DND-41 (cell line): ENCODE measurements around the gene MYLK3.

Experiments
- ATAC-seq: fragments of 200-7000 bp; cut with Tn5 transposase; 3 replicates; pipeline ENCODE4 v1.9.1; 2021; ENCODE audit warnings: low read depth; ENCODE audit not compliant: insufficient read depth
- DNase-seq: peaks from one replicate; pipeline ENCODE4 v3.0.0-alpha.2; 2020
- H2AFZ ChIP-seq: 2 replicates; pipeline ENCODE4 v1.6.0; 2012; ENCODE audit warnings: low read depth, low read length
- H3K27ac ChIP-seq: 2 replicates; pipeline ENCODE4 v1.5.1; 2012; ENCODE audit warnings: low read length, inconsistent platforms
- H3K27me3 ChIP-seq: fragments of 200-600 bp; sonication (generic); 2 replicates; pipeline ENCODE4 v1.6.0; 2012; ENCODE audit warnings: low read length, mild to moderate bottlenecking, inconsistent platforms; ENCODE audit not compliant: insufficient read depth, poor library complexity
- H3K36me3 ChIP-seq: 2 replicates; pipeline ENCODE4 v1.5.1; 2012; ENCODE audit warnings: low read length, inconsistent platforms; ENCODE audit not compliant: insufficient read depth
- H3K4me1 ChIP-seq: 2 replicates; pipeline ENCODE4 v1.5.1; 2012; ENCODE audit warnings: mild to moderate bottlenecking, low read length; ENCODE audit not compliant: insufficient read depth
- H3K4me2 ChIP-seq: 2 replicates; pipeline ENCODE4 v1.6.0; 2012; ENCODE audit warnings: mild to moderate bottlenecking, moderate library complexity, low read length, inconsistent platforms; ENCODE audit not compliant: insufficient read depth
- H3K4me3 ChIP-seq, 2 experiments: fragments of 200-600 bp in 1 of 2; shearing (Covaris generic) in 1 of 2; 2 replicates each; pipeline ENCODE4 v1.5.1; 2012 to 2016; ENCODE audit warnings: inconsistent platforms in 2 of 2, low read length in 2 of 2, mild to moderate bottlenecking in 2 of 2, low read depth in 1 of 2, moderate library complexity in 1 of 2
- H3K79me2 ChIP-seq: 2 replicates; pipeline ENCODE4 v1.6.0; 2012; ENCODE audit warnings: low read length, inconsistent platforms; ENCODE audit not compliant: insufficient read depth
- H3K9ac ChIP-seq: 2 replicates; pipeline ENCODE4 v1.6.0; 2012; ENCODE audit warnings: low read depth, mild to moderate bottlenecking, inconsistent platforms, low read length, moderate library complexity
- H3K9me3 ChIP-seq: 2 replicates; pipeline ENCODE4 v1.5.1; 2012; ENCODE audit warnings: low read length, moderate library complexity, mild to moderate bottlenecking, inconsistent platforms; ENCODE audit not compliant: insufficient read depth, severe bottlenecking
- H4K20me1 ChIP-seq: 2 replicates; pipeline ENCODE4 v1.6.0; 2012; ENCODE audit warnings: low read length; ENCODE audit not compliant: insufficient read depth
- EZH2 ChIP-seq: IDR thresholded peaks from 3 replicates; pipeline ENCODE4 v1.6.1; 2012; ENCODE audit warnings: borderline replicate concordance, low read depth, mild to moderate bottlenecking, moderate library complexity, low read length, inconsistent platforms; ENCODE audit not compliant: severe bottlenecking
- TF ChIP-seq, protein P1 (sequence below): IDR thresholded peaks from 2 replicates; pipeline ENCODE4 v1.5.1; 2012; ENCODE audit warnings: borderline replicate concordance, low read length, moderate library complexity, mild to moderate bottlenecking; ENCODE audit not compliant: poor library complexity, severe bottlenecking; ENCODE audit errors: extremely low read depth

Gene MYLK3

DNA sequence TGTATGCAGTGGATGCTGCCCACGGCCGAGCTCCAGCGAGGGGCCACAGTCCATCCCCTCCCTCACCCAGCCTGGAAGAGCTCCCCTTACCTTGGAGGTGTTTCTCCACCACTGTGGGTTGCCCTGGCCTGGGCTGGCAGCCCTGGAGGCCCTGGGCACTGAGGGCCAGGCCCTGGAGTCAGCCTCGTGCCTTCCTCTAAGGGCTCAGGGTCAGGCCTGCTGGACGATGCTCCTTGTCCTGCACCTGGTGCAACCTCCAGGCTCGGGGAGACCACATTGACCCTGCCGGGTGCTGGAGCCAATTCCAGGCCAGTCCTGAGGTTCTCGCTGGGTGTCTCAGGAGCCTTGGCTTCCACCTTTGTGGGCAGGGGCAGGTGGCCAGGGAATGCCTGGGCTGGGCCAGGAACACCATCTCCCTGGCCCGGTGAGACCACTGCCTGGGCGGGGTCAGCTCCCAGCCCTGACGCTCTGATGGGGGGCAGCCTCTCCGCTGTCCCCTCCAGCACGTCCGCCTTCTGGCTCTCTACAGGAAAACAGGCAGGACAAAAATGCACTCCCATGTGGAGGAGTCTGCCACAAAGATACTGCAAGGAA lies 10.4 kb downstream of the MYLK3 start:
- DNase-seq (no peak), ATAC-seq (no peak)
- TF ChIP-seq, protein P1, sequence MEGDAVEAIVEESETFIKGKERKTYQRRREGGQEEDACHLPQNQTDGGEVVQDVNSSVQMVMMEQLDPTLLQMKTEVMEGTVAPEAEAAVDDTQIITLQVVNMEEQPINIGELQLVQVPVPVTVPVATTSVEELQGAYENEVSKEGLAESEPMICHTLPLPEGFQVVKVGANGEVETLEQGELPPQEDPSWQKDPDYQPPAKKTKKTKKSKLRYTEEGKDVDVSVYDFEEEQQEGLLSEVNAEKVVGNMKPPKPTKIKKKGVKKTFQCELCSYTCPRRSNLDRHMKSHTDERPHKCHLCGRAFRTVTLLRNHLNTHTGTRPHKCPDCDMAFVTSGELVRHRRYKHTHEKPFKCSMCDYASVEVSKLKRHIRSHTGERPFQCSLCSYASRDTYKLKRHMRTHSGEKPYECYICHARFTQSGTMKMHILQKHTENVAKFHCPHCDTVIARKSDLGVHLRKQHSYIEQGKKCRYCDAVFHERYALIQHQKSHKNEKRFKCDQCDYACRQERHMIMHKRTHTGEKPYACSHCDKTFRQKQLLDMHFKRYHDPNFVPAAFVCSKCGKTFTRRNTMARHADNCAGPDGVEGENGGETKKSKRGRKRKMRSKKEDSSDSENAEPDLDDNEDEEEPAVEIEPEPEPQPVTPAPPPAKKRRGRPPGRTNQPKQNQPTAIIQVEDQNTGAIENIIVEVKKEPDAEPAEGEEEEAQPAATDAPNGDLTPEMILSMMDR, result no peak
- no peak for TF ChIP-seq EZH2
- Histone ChIP-seq H4K20me1 (no peaks in the 10 kb centered on the region), H3K4me3 (no peak overlapping the region), H3K4me1 (no peaks in the 10 kb centered on the region), H3K27me3 (no peaks in the 10 kb centered on the region), H3K27ac (no peak overlapping the region), H3K9ac (no peak overlapping the region), H3K9me3 (no peaks in the 10 kb centered on the region), H3K36me3 (no peaks in the 10 kb centered on the region), H3K79me2 (no peaks in the 10 kb centered on the region), H2AFZ (no peak overlapping the region), H3K4me2 (no peak overlapping the region)

DNA sequence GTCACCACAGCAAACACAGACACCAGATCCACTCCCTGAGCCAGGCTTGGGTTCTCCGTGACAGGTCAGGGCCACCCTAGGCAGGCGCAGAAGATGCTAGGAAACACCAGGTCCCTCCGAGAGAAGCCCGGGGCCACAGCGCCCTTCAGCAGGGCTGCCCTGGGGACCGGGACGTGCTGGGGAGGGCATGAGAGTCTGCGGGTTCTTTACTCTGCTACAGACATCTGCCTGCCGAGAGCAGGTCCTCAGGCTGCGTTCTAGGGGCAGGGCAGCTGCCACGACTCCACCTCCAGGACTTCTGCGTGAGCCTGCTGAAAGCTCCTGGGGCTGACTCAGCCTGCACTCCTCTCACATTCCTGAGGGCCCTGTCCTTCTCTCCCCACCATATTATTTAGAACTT lies 11.4 kb downstream of the MYLK3 start:
- Histone ChIP-seq H3K4me3 (no peak overlapping the region), H3K4me1 (no peaks in the 10 kb centered on the region), H3K27ac (no peak overlapping the region), H3K9me3 (no peaks in the 10 kb centered on the region), H3K9ac (no peak overlapping the region), H3K4me2 (no peak overlapping the region), H3K79me2 (no peaks in the 10 kb centered on the region), H4K20me1 (no peaks in the 10 kb centered on the region), H3K27me3 (no peaks in the 10 kb centered on the region), H2AFZ (no peak overlapping the region), H3K36me3 (no peaks in the 10 kb centered on the region)
- TF ChIP-seq, protein P1, result no peak
- TF ChIP-seq EZH2, result no peak
- DNase-seq (no peak), ATAC-seq (no peak)

GRCh38 chr16:46733319-46733830 lies 14.8 kb downstream of the MYLK3 start:
- no peaks in the 10 kb centered on the region for H3K4me1 ChIP-seq

More at GRCh38 chr16:46733319-46733830, 14.8 kb downstream of the MYLK3 start:
- no peak for ATAC-seq
- Histone ChIP-seq H2AFZ (no peak overlapping the region), H3K27me3 (no peaks in the 10 kb centered on the region), H3K4me3 (no peak overlapping the region), H3K9me3 (no peaks in the 10 kb centered on the region), H3K79me2 (no peaks in the 10 kb centered on the region), H3K36me3 (no peaks in the 10 kb centered on the region), H3K4me2 (no peak overlapping the region), H4K20me1 (no peaks in the 10 kb centered on the region), H3K27ac (no peak overlapping the region), H3K9ac (no peak overlapping the region)
- TF ChIP-seq, protein P1, result no peak
- TF ChIP-seq EZH2, result no peak
- no peak for DNase-seq
